ENCODE data around the gene PSMG4. TPM values are rescaled to one million over a fixed set of nuclear protein-coding genes. Genes with fewer than 3 reads are reported as not detected.

Gene PSMG4
- total RNA-seq, 2 experiments from 2014 or later = 50.2 to 53.9 TPM

GRCh38 chr6:3292431-3293197 is 33.9 kb downstream of the PSMG4 start:
- Mint-ChIP-seq H3K27me3 (no peaks in the 10 kb centered on the region), H3K27ac (no peak overlapping the region), H3K4me1 (ENCODE audit: low read depth) (no peaks in the 10 kb centered on the region), H3K4me3 (no peak overlapping the region), H3K9me3 (no peaks in the 10 kb centered on the region), H3K36me3 (ENCODE audit: low read depth) (no peaks in the 10 kb centered on the region)
- intact Hi-C loops (cut with micrococcal nuclease) = no loop called here
- TF ChIP-seq CTCF (IDR thresholded peaks at IDR 0.05) = no peak
- no peak for ATAC-seq
- ChIA-PET POLR2A (interaction anchor here (0.7 kb wide), 1 partner anchor 22 kb away, joined by 6 read pairs; no protein-coding TSS in a partner anchor), CTCF (interaction anchor here (1.5 kb wide), 1 partner anchor 11 kb away, joined by 4 read pairs; no protein-coding TSS in a partner anchor)
- no peak for DNase-seq

- no peak for DNase-seq
- H3K27me3 Mint-ChIP-seq = no peaks in the 10 kb centered on the region
- H3K4me3 Mint-ChIP-seq = no peak overlapping the region
- no peaks in the 10 kb centered on the region for H3K4me1 Mint-ChIP-seq (ENCODE audit: low read depth)
- no peaks in the 10 kb centered on the region for H3K36me3 Mint-ChIP-seq (ENCODE audit: low read depth)
- no peak for ATAC-seq
- no peak overlapping the region for H3K27ac Mint-ChIP-seq
- no peak for TF ChIP-seq CTCF (IDR thresholded peaks at IDR 0.05)
- intact Hi-C loops (cut with micrococcal nuclease) = no loop called here
- ChIA-PET POLR2A (no interaction called here), CTCF (no interaction called here)
- H3K9me3 Mint-ChIP-seq = no peaks in the 10 kb centered on the region
Observed at GRCh38 chr6:3293271-3294155, 34.8 kb downstream of the PSMG4 start.

- no peak for TF ChIP-seq CTCF (IDR thresholded peaks at IDR 0.05)
- ATAC-seq = no peak
- no peaks in the 10 kb centered on the region for H3K36me3 Mint-ChIP-seq (ENCODE audit: low read depth)
- no peak overlapping the region for H3K27ac Mint-ChIP-seq
- H3K27me3 Mint-ChIP-seq = no peaks in the 10 kb centered on the region
- ChIA-PET POLR2A (no interaction called here), CTCF (no interaction called here)
- no peaks in the 10 kb centered on the region for H3K9me3 Mint-ChIP-seq
- intact Hi-C loops (cut with micrococcal nuclease) = no loop called here
- no peak for DNase-seq
- no peak overlapping the region for H3K4me3 Mint-ChIP-seq
- H3K4me1 Mint-ChIP-seq (ENCODE audit: low read depth) = no peaks in the 10 kb centered on the region
Observed at GRCh38 chr6:3294396-3294795, 35.6 kb downstream of the PSMG4 start.

- Mint-ChIP-seq H3K27ac (no peak overlapping the region), H3K36me3 (ENCODE audit: low read depth) (no peaks in the 10 kb centered on the region), H3K4me1 (ENCODE audit: low read depth) (no peaks in the 10 kb centered on the region), H3K27me3 (no peaks in the 10 kb centered on the region), H3K9me3 (no peaks in the 10 kb centered on the region), H3K4me3 (no peak overlapping the region)
- POLR2A ChIA-PET = no interaction called here
- ATAC-seq (no peak), DNase-seq (no peak)
- TF ChIP-seq CTCF (IDR thresholded peaks at IDR 0.05) = no peak
- intact Hi-C loops (cut with micrococcal nuclease) = no loop called here
- CTCF ChIA-PET = no interaction called here
Observed at GRCh38 chr6:3294921-3295871, 36.4 kb downstream of the PSMG4 start.

Measured in activated CD8-positive, alpha-beta T cell treated with anti-CD3 and anti-CD28 coated beads for 36 hours (primary cell).